ENCODE measurements around the gene GNG8. TPM values are rescaled to one million over a fixed set of nuclear protein-coding genes. Genes with fewer than 3 reads are reported as not detected.

GNG8 gene
- total and polyA plus RNA-seq, 2 of the 13 experiments (the other 11 are each of a cell fraction or from before 2014, with no cell fraction given), result not detected

GRCh38 chr19:46600384-46601317 lies 35.4 kb downstream of the GNG8 start (continued):
- TF ChIP-seq GLMP (CRISPR knock-in tag; IDR thresholded peaks at IDR 0.05; ENCODE audit: borderline replicate concordance) (no peak), MED13 (CRISPR knock-in tag; IDR thresholded peaks at IDR 0.05) (peak; percentile 22; the same call in 1 of the 2 replicates), TCF7 (IDR thresholded peaks at IDR 0.05; ENCODE audit: low read depth) (no peak), ZNF260 (CRISPR knock-in tag; IDR thresholded peaks at IDR 0.05; ENCODE audit: borderline replicate concordance, low read depth) (no peak), ZNF451 (CRISPR knock-in tag; IDR thresholded peaks at IDR 0.05) (peak; percentile 54; the same call in 1 of the 2 replicates), ZNF510 (CRISPR knock-in tag; IDR thresholded peaks at IDR 0.05; ENCODE audit: low read depth) (peak; percentile 63; the same call in 1 of the 2 replicates), TBP (CRISPR knock-in tag; IDR thresholded peaks at IDR 0.05) (peak; percentile 85; the same call in 1 of the 2 replicates), ISX (CRISPR knock-in tag; conservative IDR thresholded peaks at IDR 0.05) (no peak), KAT8 (CRISPR knock-in tag; IDR thresholded peaks at IDR 0.05) (peak; percentile 90)

GRCh38 chr19:46599716-46600373 lies 36.2 kb downstream of the GNG8 start:
- H3K9ac ChIP-seq (ENCODE audit: insufficient read depth, low read depth, low read length), result peak overlapping the region; percentile 98
- CTCF ChIA-PET (ENCODE audit: low intra/inter-chr PET ratio, low total read pairs), result no interaction called here
- peak overlapping the region; percentile 76 for H3K4me2 ChIP-seq (ENCODE audit: low read depth, low read length)
- WGBS (ENCODE audit: low lambda C conversion rate), result 58% methylated on average over 9 of the region's 9 CpGs
- H3K4me3 ChIP-seq (replicated peaks in 1 of 3; ENCODE audit: insufficient read depth in 1 of 3, low read depth in 2 of 3, low read length in 3 of 3), result peak overlapping the region; percentile 62 to 94 (median 68); a peak in 5 of 6 replicates
- no peaks in the 10 kb centered on the region for H3K36me3 ChIP-seq (replicated peaks in 1 of 2; ENCODE audit: control insufficient read depth in 1 of 2, insufficient read depth in 2 of 2, low read length in 2 of 2)
- in situ Hi-C loops (cut with HindIII; ENCODE audit: extremely low pct_ligation_motif_present, low pct_unique_long_range_greater_than_20kb), result no loop called here
- ATAC-seq (no peak), FAIRE-seq (no peak), DNase-seq (ENCODE audit: low spot score) (no peak)
- no TSS peak for BruUV-seq (replicated peaks)
- H3K27me3 ChIP-seq (ENCODE audit: control insufficient read depth in 1 of 2, insufficient read depth in 2 of 2, low read length in 2 of 2), result no peaks in the 10 kb centered on the region; a peak in 1 of 5 replicates
- no peak overlapping the region for H2AFZ ChIP-seq (ENCODE audit: low read length)
- H4K20me1 ChIP-seq (ENCODE audit: insufficient read depth, low read length), result peaks cover 9% of the 10 kb centered on the region; the same call in 1 of the 2 replicates
- H3K4me1 ChIP-seq (ENCODE audit: insufficient read depth, low read length), result peaks cover 35% of the 10 kb centered on the region
- H3K27ac ChIP-seq (ENCODE audit: extremely low read length, insufficient read depth, low read length), result peak overlapping the region; percentile 98
- POLR2A ChIA-PET, result interaction anchor here (0.7 to 1.7 kb wide), 8 partner anchors 11 to 514 kb away, joined by 3 to 16 read pairs (median 4); partner anchors contain the start of genes AP2S1, DACT3, SLC1A5 and ZC3H4
- intact Hi-C loops (cut with micrococcal nuclease; ENCODE audit: unreplicated experiment), result no loop called here
- H3K79me2 ChIP-seq (ENCODE audit: insufficient read depth, low read length), result peaks cover 36% of the 10 kb centered on the region
- H3K9me3 ChIP-seq (ENCODE audit: low read length), result peaks cover 12% of the 10 kb centered on the region; the same call in 1 of the 2 replicates
- TF ChIP-seq ZNF749 (CRISPR knock-in tag; IDR thresholded peaks at IDR 0.05; ENCODE audit: borderline replicate concordance), result 0 out of 2 replicates have a peak, but pooled peaks have one; percentile 3
- TF ChIP-seq NR2F6 (IDR thresholded peaks at IDR 0.05), result no peak
- TF ChIP-seq NR2F6 (CRISPR knock-in tag; IDR thresholded peaks at IDR 0.05), result no peak
- TF ChIP-seq SP2 (CRISPR knock-in tag; IDR thresholded peaks at IDR 0.05), result no peak
- TF ChIP-seq ZNF276 (CRISPR knock-in tag; IDR thresholded peaks at IDR 0.05; ENCODE audit: low read depth), result no peak
- no peak for TF ChIP-seq SRSF4 (IDR thresholded peaks at IDR 0.05; ENCODE audit: low read depth, low read length, poor library complexity, severe bottlenecking)
- no peak for TF ChIP-seq ZSCAN31 (CRISPR knock-in tag; IDR thresholded peaks at IDR 0.05; ENCODE audit: low read depth)
- TF ChIP-seq CEBPG (CRISPR knock-in tag; IDR thresholded peaks at IDR 0.05), result no peak
